Kidney capillary endothelial cell (primary cell): ENCODE measurements around the gene TRPC4.

Experiments
- DNase-seq: peaks from one replicate; pipeline ENCODE4 v3.0.0-alpha.2; 2018; ENCODE audit warnings: low spot score

The TRPC4 gene

GRCh38 chr13:37657134-37657533 lies 212.4 kb downstream of the TRPC4 start:
- peak; percentile 71 for DNase-seq

- DNase-seq = peak; percentile 73
Observed at GRCh38 chr13:37656247-37656940, 213.2 kb downstream of the TRPC4 start.

- DNase-seq = no peak
Observed at GRCh38 chr13:37652596-37652995, 217.0 kb downstream of the TRPC4 start.

- DNase-seq = no peak
Observed at GRCh38 chr13:37651891-37652290, 217.7 kb downstream of the TRPC4 start.

- DNase-seq = no peak
Observed at GRCh38 chr13:37648609-37649008, 221.0 kb downstream of the TRPC4 start.

- no peak for DNase-seq
Observed at GRCh38 chr13:37647031-37647650, 222.4 kb downstream of the TRPC4 start.

- DNase-seq = no peak
Observed at GRCh38 chr13:37646531-37646930, 223.0 kb downstream of the TRPC4 start.

GRCh38 chr13:37645181-37645740 lies 224.3 kb downstream of the TRPC4 start:
- DNase-seq = no peak

- DNase-seq = no peak
Observed at GRCh38 chr13:37641391-37641790, 228.2 kb downstream of the TRPC4 start.

GRCh38 chr13:37640499-37640898 lies 229.1 kb downstream of the TRPC4 start:
- DNase-seq = peak; percentile 51

- DNase-seq = no peak
Observed at GRCh38 chr13:37636701-37637100, 232.9 kb downstream of the TRPC4 start.

- no peak for DNase-seq
Observed at GRCh38 chr13:37632294-37632693, 237.3 kb downstream of the TRPC4 start.

GRCh38 chr13:37627428-37627827 lies 242.1 kb downstream of the TRPC4 start:
- DNase-seq = no peak

- no peak for DNase-seq
Observed at GRCh38 chr13:37621811-37622361, 247.7 kb downstream of the TRPC4 start.

- DNase-seq = no peak
Observed at GRCh38 chr13:37618554-37618953, 251.0 kb downstream of the TRPC4 start.

GRCh38 chr13:37617173-37617572 lies 252.4 kb downstream of the TRPC4 start:
- no peak for DNase-seq

- no peak for DNase-seq
Observed at GRCh38 chr13:37616131-37616530, 253.4 kb downstream of the TRPC4 start.

GRCh38 chr13:37615276-37615675 lies 254.3 kb downstream of the TRPC4 start:
- no peak for DNase-seq

- DNase-seq = no peak
Observed at GRCh38 chr13:37613638-37614037, 255.9 kb downstream of the TRPC4 start.

GRCh38 chr13:37613236-37613635 lies 256.3 kb downstream of the TRPC4 start:
- no peak for DNase-seq

- no peak for DNase-seq
Observed at GRCh38 chr13:37608750-37609339, 260.7 kb downstream of the TRPC4 start.

- DNase-seq = peak; percentile 10
Observed at GRCh38 chr13:37602733-37603381, 266.7 kb downstream of the TRPC4 start.
